NB4 (cell line): ENCODE results near the gene KDM5C.

ENCODE experiments used
- DNase-seq: peaks from one replicate; pipeline ENCODE4 v3.0.0; 2010; ENCODE audit warnings: low read depth
- H3K4me3 ChIP-seq: one replicate; pipeline ENCODE4 v1.5.1; 2011; ENCODE audit warnings: mild to moderate bottlenecking, low read depth, low read length, moderate library complexity
- CTCF ChIP-seq: IDR thresholded peaks from one replicate; pipeline ENCODE4 v1.5.1; 2012; ENCODE audit warnings: low read depth, low read length
- MAX ChIP-seq: IDR thresholded peaks from 2 replicates; pipeline ENCODE4 v1.6.1; 2011; ENCODE audit warnings: low read depth, low read length
- MYC ChIP-seq: IDR thresholded peaks from 2 replicates; pipeline ENCODE4 v1.6.1; 2011; ENCODE audit warnings: low read depth, low read length
- POLR2A ChIP-seq: IDR thresholded peaks from 2 replicates; pipeline ENCODE4 v1.6.1; 2011; ENCODE audit warnings: mild to moderate bottlenecking; ENCODE audit not compliant: insufficient read length; ENCODE audit errors: extremely low read depth

KDM5C gene

GRCh38 chrX:53159184-53159583 is 65.8 kb downstream of the KDM5C start:
- no peak overlapping the region for H3K4me3 ChIP-seq
- no peak for DNase-seq
- TF ChIP-seq MYC (no peak), CTCF (no peak), POLR2A (no peak)

- H3K4me3 ChIP-seq, result no peak overlapping the region
- TF ChIP-seq CTCF (no peak), POLR2A (no peak), MYC (no peak), MAX (no peak)
- DNase-seq, result no peak
These were observed 68.8 kb downstream of the KDM5C start for GRCh38 chrX:53156207-53156596.

- DNase-seq, result no peak
- TF ChIP-seq CTCF, result no peak
- TF ChIP-seq MYC, result no peak
- no peak for TF ChIP-seq MAX
- no peak for TF ChIP-seq POLR2A
- no peak overlapping the region for H3K4me3 ChIP-seq
These were observed 69.3 kb downstream of the KDM5C start for GRCh38 chrX:53155512-53156206.

GRCh38 chrX:53153581-53153980 is 71.4 kb downstream of the KDM5C start:
- TF ChIP-seq MYC (no peak), MAX (no peak), POLR2A (no peak), CTCF (no peak)
- no peak overlapping the region for H3K4me3 ChIP-seq
- DNase-seq, result no peak
